CD14-positive monocyte (primary cell): ENCODE results near the gene RERE. TPM values are rescaled to one million over a fixed set of nuclear protein-coding genes. Genes with fewer than 3 reads are reported as not detected.

Experiments
- DNase-seq, 3 donors: peaks; one replicate each; pipeline ENCODE4 v3.0.0-alpha.2; 2011 to 2022
- H2AFZ ChIP-seq: 2 replicates; pipeline ENCODE4 v1.6.0; 2012; ENCODE audit warnings: mild to moderate bottlenecking, low read depth, low read length, inconsistent platforms; ENCODE audit not compliant: insufficient read depth, poor library complexity, severe bottlenecking
- H3K27ac ChIP-seq, 2 donors: 1 replicate in 1 of 2; 2 replicates in 1 of 2; pipeline ENCODE4 v1.5.1; 2012 to 2013; ENCODE audit warnings: low read length in 2 of 2, control low read depth in 1 of 2, inconsistent platforms in 1 of 2, low read depth in 1 of 2, mild to moderate bottlenecking in 1 of 2
- H3K27me3 ChIP-seq, 2 donors: one replicate each; pipeline versions ENCODE4 v1.6.0 to v1.6.1; 2011 to 2013; ENCODE audit warnings: low read length in 2 of 2; ENCODE audit not compliant: control insufficient read depth in 2 of 2, insufficient read depth in 2 of 2
- H3K36me3 ChIP-seq, 2 donors: replicated peaks in 1 of 2; 1 replicate in 1 of 2; 2 replicates in 1 of 2; pipeline versions ENCODE4 v1.5.1 to v1.6.1; 2012 to 2013; ENCODE audit warnings: low read length in 2 of 2, control low read depth in 1 of 2, inconsistent platforms in 1 of 2, mild to moderate bottlenecking in 1 of 2; ENCODE audit not compliant: insufficient read depth in 2 of 2, control insufficient read depth in 1 of 2
- H3K4me1 ChIP-seq, 2 donors: 1 replicate in 1 of 2; 2 replicates in 1 of 2; pipeline versions ENCODE4 v1.5.1 to v1.6.1; 2012 to 2013; ENCODE audit warnings: low read length in 2 of 2, control low read depth in 1 of 2, inconsistent platforms in 1 of 2, mild to moderate bottlenecking in 1 of 2, moderate library complexity in 1 of 2; ENCODE audit not compliant: insufficient read depth in 2 of 2, control insufficient read depth in 1 of 2
- H3K4me2 ChIP-seq: replicated peaks from 2 replicates; pipeline ENCODE3; 2012; ENCODE audit warnings: low read length, moderate library complexity, mild to moderate bottlenecking; ENCODE audit not compliant: poor library complexity, severe bottlenecking; ENCODE audit errors: extremely low read depth
- H3K4me3 ChIP-seq, 3 experiments: fragments of 200-600 bp in 1 of 3; sonication (generic) in 1 of 3; replicated peaks in 1 of 3; 1 replicate in 2 of 3; 2 replicates in 1 of 3; pipeline ENCODE4 v1.5.1; 2011 to 2013; ENCODE audit warnings: low read length in 3 of 3, mild to moderate bottlenecking in 3 of 3, control low read depth in 2 of 3, low read depth in 2 of 3, inconsistent platforms in 1 of 3, moderate library complexity in 1 of 3
- H3K79me2 ChIP-seq: 2 replicates; pipeline ENCODE4 v1.6.0; 2012; ENCODE audit warnings: mild to moderate bottlenecking, control low read depth, inconsistent platforms, low read length, moderate library complexity; ENCODE audit not compliant: insufficient read depth
- H3K9ac ChIP-seq: 2 replicates; pipeline ENCODE4 v1.6.0; 2017; ENCODE audit warnings: low read length, mild to moderate bottlenecking; ENCODE audit not compliant: insufficient read depth, poor library complexity, severe bottlenecking
- H3K9me3 ChIP-seq, 2 donors: replicated peaks in 1 of 2; 1 replicate in 1 of 2; 2 replicates in 1 of 2; pipeline versions ENCODE4 v1.5.1 to v1.6.1; 2012 to 2013; ENCODE audit warnings: low read length in 2 of 2, control low read depth in 1 of 2; ENCODE audit not compliant: control insufficient read depth in 1 of 2, insufficient read depth in 1 of 2
- H4K20me1 ChIP-seq: 2 replicates; pipeline ENCODE4 v1.6.0; 2012; ENCODE audit warnings: mild to moderate bottlenecking, low read length, control low read depth, moderate library complexity; ENCODE audit not compliant: insufficient read depth
- H3K27ac Mint-ChIP-seq, 7 donors: one replicate each; pipeline ENCODE4 v1.8.0; 2020; ENCODE audit warnings: mild to moderate bottlenecking in 7 of 7, mixed read lengths in 7 of 7, moderate library complexity in 6 of 7, inconsistent platforms in 2 of 7
- H3K27me3 Mint-ChIP-seq, 3 donors: one replicate each; pipeline ENCODE4 v1.8.0; 2021 to 2022; ENCODE audit warnings: low read depth in 3 of 3, mild to moderate bottlenecking in 3 of 3, mixed read lengths in 3 of 3, moderate library complexity in 3 of 3, inconsistent platforms in 1 of 3
- H3K36me3 Mint-ChIP-seq, 2 donors: one replicate each; pipeline ENCODE4 v1.8.0; 2020; ENCODE audit warnings: mixed read lengths in 2 of 2, inconsistent platforms in 1 of 2, mild to moderate bottlenecking in 1 of 2
- H3K4me1 Mint-ChIP-seq: one replicate; pipeline ENCODE4 v1.8.0; 2020; ENCODE audit warnings: mild to moderate bottlenecking, mixed read lengths
- H3K4me3 Mint-ChIP-seq, 2 donors: one replicate each; pipeline ENCODE4 v1.8.0; 2020; ENCODE audit warnings: mild to moderate bottlenecking in 2 of 2, mixed read lengths in 2 of 2, moderate library complexity in 1 of 2
- H3K9me3 Mint-ChIP-seq, 7 donors: one replicate each; pipeline ENCODE4 v1.8.0; 2020 to 2022; ENCODE audit warnings: mixed read lengths in 7 of 7, mild to moderate bottlenecking in 6 of 7, moderate library complexity in 6 of 7, inconsistent platforms in 2 of 7
- CTCF ChIP-seq: fragments of 200-600 bp; IDR thresholded peaks from one replicate; pipeline ENCODE4 v1.8.0; 2022; ENCODE audit warnings: antibody characterized with exemption, mild to moderate bottlenecking
- WGBS: methylation state at CpG from one replicate; pipeline ENCODE4 v1.1.5; 2013; ENCODE audit warnings: missing lambda C conversion rate; ENCODE audit not compliant: insufficient coverage; 5-methylcytosine and 5-hydroxymethylcytosine counted together
- intact Hi-C, 2 donors: fragments of 100-400 bp; cut with micrococcal nuclease; formaldehyde crosslinking; loops; one replicate each; pipeline versions ENCODE4 v1.15.0 to v1.15.1; 2023
- polyA plus RNA-seq, 3 donors: library from polyadenylated mRNA; depleted of rRNA in 1 of 3; unstranded in 2 of 3; stranded (reverse) in 1 of 3; fragments of 300-500 nt in 2 of 3; fragments of >200 nt in 1 of 3; fragmentation: Illumina TruSeq in 2 of 3; gene quantifications; 1 replicate in 2 of 3; 2 replicates in 1 of 3; pipeline ENCODE4 v1.2.3, GENCODE V29; 2012 to 2021

The RERE gene
- polyA plus RNA-seq, 3 donors, result 1.2 to 19.4 (median 3.8) TPM

GRCh38 chr1:8538502-8538901 lies 278.9 kb downstream of the RERE start:
- peaks cover 0 to 6% of the 10 kb centered on the region in 2 donors for H3K36me3 ChIP-seq
- no peak overlapping the region for H3K9ac ChIP-seq
- H2AFZ ChIP-seq, result no peak overlapping the region
- no peaks in the 10 kb centered on the region for H3K27me3 ChIP-seq
- Mint-ChIP-seq H3K36me3 (peaks cover 11% of the 10 kb centered on the region in 2 donors), H3K4me3 (no peak overlapping the region), H3K4me1 (peaks cover 1% of the 10 kb centered on the region), H3K27ac (no peak overlapping the region), H3K9me3 (no peaks in the 10 kb centered on the region), H3K27me3 (peaks cover 0 to 2% (median 0%) of the 10 kb centered on the region in 3 donors)
- no peaks in the 10 kb centered on the region for H3K4me1 ChIP-seq
- DNase-seq, result no peak
- WGBS, result no CpG with 5 or more reads among the region's 3 CpGs
- no peak overlapping the region for H3K4me3 ChIP-seq
- H3K79me2 ChIP-seq, result no peaks in the 10 kb centered on the region
- no peaks in the 10 kb centered on the region for H3K9me3 ChIP-seq
- intact Hi-C loops, result no loop called here
- no peak overlapping the region for H3K4me2 ChIP-seq
- no peaks in the 10 kb centered on the region for H4K20me1 ChIP-seq
- no peak for TF ChIP-seq CTCF
- no peak overlapping the region for H3K27ac ChIP-seq

- no peaks in the 10 kb centered on the region for H3K27me3 ChIP-seq
- no peaks in the 10 kb centered on the region for H3K79me2 ChIP-seq
- no peak for DNase-seq
- H3K36me3 ChIP-seq, result peaks cover 0 to 6% of the 10 kb centered on the region in 2 donors
- H3K4me1 ChIP-seq, result no peaks in the 10 kb centered on the region
- no peak overlapping the region for H3K9ac ChIP-seq
- no peak overlapping the region for H3K4me3 ChIP-seq
- H3K4me2 ChIP-seq, result no peak overlapping the region
- Mint-ChIP-seq H3K9me3 (no peaks in the 10 kb centered on the region), H3K27me3 (peaks cover 0 to 2% (median 0%) of the 10 kb centered on the region in 3 donors), H3K36me3 (peaks cover 11% of the 10 kb centered on the region in 2 donors), H3K4me1 (peaks cover 6% of the 10 kb centered on the region), H3K27ac (no peak overlapping the region), H3K4me3 (no peak overlapping the region)
- no peaks in the 10 kb centered on the region for H3K9me3 ChIP-seq
- intact Hi-C loops, result no loop called here
- TF ChIP-seq CTCF, result no peak
- H3K27ac ChIP-seq, result no peak overlapping the region
- 100% methylated on average over 1 of the region's 2 CpGs for WGBS
- no peaks in the 10 kb centered on the region for H4K20me1 ChIP-seq
- H2AFZ ChIP-seq, result no peak overlapping the region
Observed at GRCh38 chr1:8537991-8538390, 279.4 kb downstream of the RERE start.
